GM20000 (cell line): ENCODE data around the gene TNNI3K.

Experiments used
- DNase-seq: peaks from one replicate; pipeline ENCODE4 v3.0.0; 2012; ENCODE audit warnings: low spot score
- TF ChIP-seq, protein P1 (sequence below): IDR thresholded peaks from 2 replicates; pipeline ENCODE4 v1.5.1; 2012; ENCODE audit warnings: mild to moderate bottlenecking, control low read depth; ENCODE audit errors: extremely low read depth, missing control alignments

The TNNI3K gene

DNA sequence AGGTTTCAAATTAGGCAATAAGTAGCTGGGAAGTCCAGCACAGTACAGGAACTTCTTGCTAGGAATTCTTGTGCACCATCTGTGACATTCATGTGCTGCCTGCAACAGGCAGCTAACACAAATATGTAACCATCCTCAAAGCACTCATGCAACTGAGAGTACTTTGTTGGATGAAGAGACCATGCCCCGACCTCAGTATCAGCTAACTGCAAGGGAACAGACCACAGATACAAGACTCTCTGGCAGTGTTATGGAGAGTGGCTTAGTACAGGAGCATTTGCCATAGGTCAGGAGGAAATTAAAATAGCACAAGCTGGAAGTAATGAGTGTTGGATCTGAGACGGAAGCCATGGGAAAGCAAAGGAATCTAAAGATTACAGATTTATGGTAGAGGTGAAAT lies 153.7 kb downstream of the TNNI3K start:
- TF ChIP-seq, protein P1, sequence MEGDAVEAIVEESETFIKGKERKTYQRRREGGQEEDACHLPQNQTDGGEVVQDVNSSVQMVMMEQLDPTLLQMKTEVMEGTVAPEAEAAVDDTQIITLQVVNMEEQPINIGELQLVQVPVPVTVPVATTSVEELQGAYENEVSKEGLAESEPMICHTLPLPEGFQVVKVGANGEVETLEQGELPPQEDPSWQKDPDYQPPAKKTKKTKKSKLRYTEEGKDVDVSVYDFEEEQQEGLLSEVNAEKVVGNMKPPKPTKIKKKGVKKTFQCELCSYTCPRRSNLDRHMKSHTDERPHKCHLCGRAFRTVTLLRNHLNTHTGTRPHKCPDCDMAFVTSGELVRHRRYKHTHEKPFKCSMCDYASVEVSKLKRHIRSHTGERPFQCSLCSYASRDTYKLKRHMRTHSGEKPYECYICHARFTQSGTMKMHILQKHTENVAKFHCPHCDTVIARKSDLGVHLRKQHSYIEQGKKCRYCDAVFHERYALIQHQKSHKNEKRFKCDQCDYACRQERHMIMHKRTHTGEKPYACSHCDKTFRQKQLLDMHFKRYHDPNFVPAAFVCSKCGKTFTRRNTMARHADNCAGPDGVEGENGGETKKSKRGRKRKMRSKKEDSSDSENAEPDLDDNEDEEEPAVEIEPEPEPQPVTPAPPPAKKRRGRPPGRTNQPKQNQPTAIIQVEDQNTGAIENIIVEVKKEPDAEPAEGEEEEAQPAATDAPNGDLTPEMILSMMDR, result no peak
- no peak for DNase-seq

DNA sequence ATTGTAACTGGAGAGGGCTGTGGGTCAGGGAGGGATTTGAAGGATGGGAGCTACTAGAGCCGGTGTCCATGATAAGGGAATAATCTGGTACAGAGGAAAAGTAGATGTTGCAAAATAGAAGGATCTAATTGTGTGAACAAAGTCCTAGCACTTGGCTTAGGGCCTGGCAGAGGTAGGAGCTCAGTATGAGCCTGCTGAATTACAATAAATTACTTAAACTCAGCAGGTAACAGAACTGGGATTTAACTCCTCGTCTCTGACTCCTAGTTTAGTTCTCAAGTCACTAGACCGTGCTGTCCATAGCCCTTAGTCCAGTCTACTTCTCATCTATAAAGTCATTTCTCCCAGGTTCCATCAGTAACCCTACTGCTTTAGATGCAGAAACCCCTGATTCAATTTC lies 157.0 kb downstream of the TNNI3K start:
- TF ChIP-seq, protein P1, result no peak
- DNase-seq, result no peak

DNA sequence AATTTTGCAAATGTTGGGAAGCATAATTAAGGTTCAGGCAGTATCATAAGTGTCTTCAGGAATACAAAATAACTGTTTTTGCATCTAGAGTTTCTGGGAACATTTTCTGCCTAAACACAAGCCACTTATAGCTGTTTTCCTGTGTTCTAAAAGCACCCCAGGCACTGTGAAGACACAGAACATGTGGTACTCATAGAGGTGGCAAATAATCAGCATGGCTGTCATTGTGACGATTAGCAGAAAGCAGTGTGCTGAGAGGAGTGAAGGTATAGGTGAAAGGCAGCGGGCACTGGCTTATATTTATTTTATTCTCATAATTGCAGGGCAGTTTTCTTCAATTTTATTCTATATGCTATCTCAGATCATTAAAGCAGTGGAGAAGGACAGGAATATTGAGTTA lies 157.7 kb downstream of the TNNI3K start:
- DNase-seq, result no peak
- TF ChIP-seq, protein P1, result no peak

DNA sequence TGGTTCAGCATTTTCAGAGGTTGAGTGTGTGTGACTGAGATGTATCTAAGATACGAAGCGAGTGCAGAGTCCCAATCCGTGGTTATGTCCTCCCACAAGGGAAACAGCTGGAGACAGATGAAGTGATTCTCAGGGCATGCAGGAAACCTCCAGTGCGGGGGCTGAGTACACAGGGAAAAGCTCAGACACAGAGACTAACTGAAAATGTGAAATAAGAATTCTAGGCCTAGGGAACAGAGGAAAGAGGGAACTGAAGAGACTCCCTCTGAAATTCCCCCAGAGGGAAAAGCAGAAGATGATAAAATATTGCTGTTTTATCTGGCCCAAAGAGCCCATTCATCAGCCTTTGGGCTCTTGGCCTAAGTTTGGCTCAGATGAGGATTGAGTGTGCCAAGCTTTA lies 160.4 kb downstream of the TNNI3K start:
- DNase-seq, result no peak
- TF ChIP-seq, protein P1, result no peak

DNA sequence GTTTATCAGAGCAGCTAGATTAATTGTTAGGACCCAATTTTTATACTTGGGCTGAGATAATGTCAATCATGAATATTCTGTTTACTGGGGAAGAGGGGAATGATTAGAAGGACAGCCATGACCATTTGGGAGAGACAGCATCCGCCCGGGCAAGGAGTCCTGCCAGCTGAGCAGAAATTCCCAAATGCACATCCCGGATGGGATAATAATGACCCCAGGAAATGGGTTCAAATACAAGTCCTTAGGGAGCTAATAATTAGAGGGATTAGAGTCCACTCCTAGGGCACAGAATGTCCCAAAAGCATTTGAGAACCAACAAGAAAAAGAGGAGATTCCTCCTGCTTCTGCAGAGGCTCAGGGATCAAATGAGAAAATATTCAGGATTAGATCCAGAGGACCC lies 161.3 kb downstream of the TNNI3K start:
- DNase-seq, result no peak
- TF ChIP-seq, protein P1, result no peak

DNA sequence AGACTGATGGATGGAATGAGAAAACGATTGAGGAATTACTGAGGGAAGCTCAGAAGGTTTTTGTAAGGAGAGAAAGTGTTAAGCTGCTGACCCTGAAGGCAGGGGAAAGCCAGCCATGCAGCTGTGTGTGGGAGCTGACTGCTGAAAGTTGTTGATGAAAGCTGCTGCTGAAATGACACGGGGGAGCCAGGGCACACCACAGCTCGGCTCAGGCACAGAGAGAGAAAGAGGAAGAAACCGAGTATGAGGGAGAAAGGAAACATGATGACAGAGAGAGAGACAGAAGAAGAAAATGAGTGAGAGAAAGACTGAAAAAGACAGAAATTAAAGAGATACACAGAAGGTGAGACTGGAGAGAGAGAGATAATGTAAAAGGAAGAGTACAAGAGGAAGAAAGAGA lies 161.7 kb downstream of the TNNI3K start:
- DNase-seq, result peak; percentile 3
- TF ChIP-seq, protein P1, result no peak

DNA sequence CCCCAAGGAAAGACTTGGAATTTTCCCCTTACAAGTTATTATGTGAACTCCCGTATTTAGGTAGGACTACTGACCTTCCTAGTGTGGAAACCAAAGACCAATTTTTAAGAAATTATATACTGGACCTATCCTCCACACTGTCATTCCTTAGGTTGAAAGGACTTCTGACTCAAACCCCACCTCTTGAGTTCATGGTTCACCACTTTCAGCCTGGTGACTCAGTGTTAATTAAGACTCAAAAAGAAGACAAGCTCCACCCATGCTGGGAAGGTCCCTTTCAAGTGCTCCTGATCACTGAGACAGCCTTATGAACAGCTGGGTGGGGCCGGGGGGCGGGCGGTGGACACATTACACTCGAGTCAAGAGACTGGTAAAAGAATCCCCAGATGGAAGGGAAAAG lies 164.1 kb downstream of the TNNI3K start:
- TF ChIP-seq, protein P1, result no peak
- DNase-seq, result no peak

DNA sequence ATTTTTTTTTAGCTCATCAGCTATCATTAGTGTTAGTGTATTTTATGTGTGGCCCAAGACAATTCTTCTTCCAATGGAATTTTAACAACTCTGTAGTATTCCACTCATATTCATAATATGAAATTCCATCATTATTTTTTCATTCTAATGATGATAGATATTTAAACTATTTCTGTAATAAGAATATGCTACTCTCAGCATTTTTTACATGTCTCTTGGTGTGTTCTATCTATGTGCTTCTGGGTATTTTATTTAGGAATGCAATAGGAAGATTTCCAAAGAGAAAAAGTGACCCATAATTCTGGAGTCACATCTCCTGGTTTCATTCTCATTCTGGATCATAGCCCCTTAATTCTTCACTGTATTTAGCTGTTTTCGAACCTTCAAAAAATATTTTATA lies 167.7 kb downstream of the TNNI3K start:
- DNase-seq, result no peak
- TF ChIP-seq, protein P1, result no peak
